Myocyte (in vitro differentiated cells): ENCODE data around the gene ABR. TPM values are rescaled to one million over a fixed set of nuclear protein-coding genes. Genes with fewer than 3 reads are reported as not detected.
A peak's percentile ranks its signal among the peaks of the same experiment; 100 is the strongest.
"Not testable (repeated sequence)": the region's sequence is repeated elsewhere in the genome, so short reads cannot be mapped to it uniquely, and the experiment has no call there.

ENCODE experiments used
- DNase-seq: peaks from one replicate; pipeline ENCODE4 v3.0.0-alpha.2; 2012; ENCODE audit warnings: low read depth
- total RNA-seq: library from RNA; depleted of rRNA; stranded (reverse); fragments of >200 nt; gene quantifications from 2 replicates; pipeline ENCODE4 v1.2.3, GENCODE V29; 2014

The ABR gene
- total RNA-seq, 1 donor from 2014 or later: 71.9 TPM

- DNase-seq: not testable (repeated sequence)
Measured at GRCh38 chr17:1073963-1074625, 105.7 kb downstream of the ABR start.

- DNase-seq: peak; percentile 86
Measured at GRCh38 chr17:1073241-1073962, 106.4 kb downstream of the ABR start.

DNA sequence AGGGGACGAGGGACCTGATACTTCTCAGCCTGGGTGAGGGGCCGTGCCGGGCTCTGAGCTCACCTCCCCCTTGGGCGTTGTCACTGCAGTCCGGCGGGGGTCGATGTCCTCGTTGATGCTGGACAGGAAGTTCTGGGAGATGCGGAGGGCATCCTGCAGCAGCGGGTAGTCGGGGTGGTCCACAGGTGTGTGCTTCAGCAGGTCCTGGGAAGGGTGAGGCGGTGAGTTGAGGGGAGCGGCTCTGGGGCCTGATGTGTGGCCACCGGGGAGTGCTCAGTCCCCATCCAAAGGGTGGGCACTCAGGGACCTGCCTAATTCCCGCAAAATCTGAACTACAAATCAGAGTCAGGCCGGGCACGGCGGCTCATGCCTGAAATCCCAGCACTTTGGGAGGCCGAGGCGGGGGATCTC lies 107.2 kb downstream of the ABR start:
- no peak for DNase-seq

- no peak for DNase-seq
Measured at GRCh38 chr17:1071103-1071825, 108.5 kb downstream of the ABR start.

DNA sequence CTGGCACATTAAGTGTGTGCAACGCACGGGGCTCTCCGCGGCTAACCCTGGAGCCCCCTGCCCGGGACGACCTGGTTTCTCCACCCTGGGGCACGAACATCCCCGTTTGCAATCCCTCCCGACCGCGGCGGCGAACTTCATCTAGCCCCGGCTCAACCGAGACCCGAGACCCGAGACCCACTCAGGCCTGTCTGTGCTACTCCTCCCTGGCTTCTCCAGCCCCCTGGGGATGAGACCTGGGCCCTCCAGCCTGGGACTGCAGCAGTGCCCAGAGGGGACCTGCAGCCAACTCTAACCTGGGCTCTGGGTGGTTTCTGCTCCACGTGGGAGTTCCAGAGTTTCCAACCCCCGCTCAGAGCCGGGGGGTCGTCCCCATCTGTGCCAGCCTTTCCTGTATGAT lies 109.4 kb downstream of the ABR start:
- no peak for DNase-seq

DNA sequence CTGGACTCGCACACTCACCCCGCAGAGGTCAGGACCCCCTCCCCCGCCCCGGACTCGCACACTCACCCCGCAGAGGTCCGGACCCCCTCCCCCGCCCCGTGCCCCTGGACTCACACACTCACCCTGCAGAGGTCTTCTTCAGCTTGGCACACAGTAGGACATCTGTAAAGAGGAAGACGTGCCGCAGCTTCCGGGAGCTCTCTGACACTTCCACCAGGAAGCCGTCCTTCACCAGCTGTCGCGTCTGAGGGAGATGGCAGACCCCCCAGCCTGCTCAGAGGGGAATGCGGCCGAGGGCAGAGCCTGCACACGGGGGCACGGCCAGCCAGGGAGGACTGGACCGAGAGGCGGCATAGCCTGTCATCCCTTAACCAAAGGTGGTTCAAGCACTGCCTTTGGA lies 109.9 kb downstream of the ABR start:
- DNase-seq: no peak

GRCh38 chr17:1068356-1068755 lies 111.4 kb downstream of the ABR start:
- no peak for DNase-seq

DNA sequence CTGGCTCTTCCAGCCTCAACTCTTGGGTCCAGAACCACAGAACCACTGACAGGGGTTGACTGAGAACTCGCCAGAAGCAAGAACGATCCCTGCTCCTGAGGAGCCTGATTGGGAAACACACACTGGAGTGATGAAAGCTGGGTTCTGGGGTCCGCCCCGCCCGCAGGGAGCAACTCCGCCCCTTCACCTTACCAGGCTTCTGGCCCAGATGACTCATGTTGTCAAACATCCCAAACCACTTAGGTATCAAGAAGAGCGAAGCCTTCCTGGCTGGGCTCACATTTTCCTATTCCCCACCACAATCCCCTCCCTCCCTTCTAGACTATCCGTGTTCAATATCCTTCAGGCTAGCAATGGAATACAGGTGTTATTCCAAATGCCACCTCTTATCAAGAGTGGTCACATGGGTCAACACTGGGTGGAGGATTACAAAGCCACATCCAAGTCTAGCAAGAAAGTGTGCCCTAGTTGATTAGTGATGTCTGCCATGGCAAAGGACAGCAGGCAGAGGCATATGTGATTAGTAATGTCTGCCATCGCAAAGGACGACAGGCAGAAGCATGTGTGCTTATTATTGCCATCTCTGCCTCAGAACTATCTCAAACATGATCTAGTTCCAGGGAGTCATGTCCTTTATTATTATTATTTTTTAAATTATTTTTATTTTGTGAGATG lies 112.4 kb downstream of the ABR start:
- no peak for DNase-seq

- DNase-seq: not testable (repeated sequence)
Measured at GRCh38 chr17:1065416-1065815, 114.4 kb downstream of the ABR start.

GRCh38 chr17:1060991-1061390 lies 118.8 kb downstream of the ABR start:
- peak; percentile 100 for DNase-seq

DNA sequence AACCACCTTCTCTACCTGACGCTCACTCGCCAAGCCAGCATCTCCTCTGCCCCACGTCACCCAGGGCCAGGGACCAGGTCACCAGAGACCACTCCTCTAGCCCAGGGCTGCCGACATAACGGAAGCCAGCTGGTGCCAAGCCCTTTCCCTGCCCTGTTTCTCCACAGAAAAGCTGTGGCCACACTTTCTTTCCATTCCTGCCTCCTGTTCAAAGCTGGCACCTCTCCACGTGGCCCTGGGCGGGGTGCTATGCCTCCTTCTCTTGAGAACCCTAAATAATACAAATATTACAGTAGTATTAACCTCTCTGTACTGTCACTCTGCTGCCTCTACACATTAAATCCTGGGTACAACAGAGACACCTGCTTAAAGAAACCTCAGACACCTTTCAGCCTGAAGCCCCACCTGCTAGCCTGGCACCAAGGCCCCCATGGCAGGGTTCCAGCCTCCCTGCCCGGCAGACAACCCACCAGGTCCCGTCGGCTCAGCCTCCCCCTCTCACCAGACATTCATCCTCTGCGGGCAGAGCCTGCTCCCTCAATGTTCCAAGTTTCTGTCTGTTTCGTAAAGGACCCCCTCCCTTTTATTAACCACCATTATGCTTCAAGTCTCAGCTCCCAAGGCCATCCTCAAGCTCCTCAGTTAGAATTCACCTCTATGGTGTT lies 120.5 kb downstream of the ABR start:
- peak; percentile 38 for DNase-seq

- DNase-seq: peak; percentile 43
Measured at GRCh38 chr17:1058423-1059130, 121.2 kb downstream of the ABR start.

- DNase-seq: no peak
Measured at GRCh38 chr17:1056761-1057160, 123.0 kb downstream of the ABR start.

DNA sequence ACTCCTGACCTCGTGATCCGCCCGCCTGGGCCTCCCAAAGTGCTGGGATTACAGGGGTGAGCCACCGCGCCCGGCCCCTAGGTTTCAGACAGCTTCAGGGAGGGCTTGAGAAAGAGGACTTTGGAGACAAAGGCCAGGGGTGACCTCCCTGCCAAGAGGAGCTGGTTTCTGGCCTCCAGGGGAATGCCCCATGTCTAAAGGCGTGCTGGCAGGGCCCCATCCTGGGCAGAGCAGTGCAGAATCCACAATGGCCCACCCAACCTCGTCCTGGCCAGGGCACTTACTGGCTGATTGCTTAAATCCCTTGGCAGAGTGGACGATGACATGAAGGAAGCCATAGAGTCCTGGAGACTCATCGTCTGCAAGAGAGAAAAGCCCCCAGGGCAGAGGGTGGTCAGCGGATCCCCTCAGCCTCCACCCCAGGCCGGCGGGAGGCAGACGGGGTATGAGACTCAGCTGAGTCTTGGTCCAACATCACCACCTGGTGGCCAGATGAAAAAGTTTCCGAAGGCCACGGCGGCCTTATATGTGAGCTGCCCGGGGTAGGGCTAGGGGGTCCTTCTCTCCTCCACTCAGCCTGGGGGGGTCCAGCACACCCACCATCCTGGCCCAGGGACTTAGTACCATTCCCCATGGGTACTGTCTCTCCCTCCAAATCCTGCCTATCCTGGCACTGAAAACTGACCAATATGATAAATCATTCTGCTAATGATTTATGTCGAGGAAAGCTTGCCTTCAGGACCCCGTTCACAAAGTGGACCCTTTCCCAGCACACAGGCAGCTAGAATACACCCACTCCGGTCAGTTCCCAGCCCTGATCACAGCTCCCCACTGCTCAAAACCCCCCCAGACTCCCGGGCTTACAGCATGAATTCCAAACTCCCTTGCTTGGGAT lies 123.8 kb downstream of the ABR start:
- peak; percentile 72 for DNase-seq

- no peak for DNase-seq
Measured at GRCh38 chr17:1055231-1055630, 124.5 kb downstream of the ABR start.

GRCh38 chr17:1054656-1055055 lies 125.1 kb downstream of the ABR start:
- DNase-seq: no peak

- no peak for DNase-seq
Measured at GRCh38 chr17:1053661-1054360, 126.0 kb downstream of the ABR start.

DNA sequence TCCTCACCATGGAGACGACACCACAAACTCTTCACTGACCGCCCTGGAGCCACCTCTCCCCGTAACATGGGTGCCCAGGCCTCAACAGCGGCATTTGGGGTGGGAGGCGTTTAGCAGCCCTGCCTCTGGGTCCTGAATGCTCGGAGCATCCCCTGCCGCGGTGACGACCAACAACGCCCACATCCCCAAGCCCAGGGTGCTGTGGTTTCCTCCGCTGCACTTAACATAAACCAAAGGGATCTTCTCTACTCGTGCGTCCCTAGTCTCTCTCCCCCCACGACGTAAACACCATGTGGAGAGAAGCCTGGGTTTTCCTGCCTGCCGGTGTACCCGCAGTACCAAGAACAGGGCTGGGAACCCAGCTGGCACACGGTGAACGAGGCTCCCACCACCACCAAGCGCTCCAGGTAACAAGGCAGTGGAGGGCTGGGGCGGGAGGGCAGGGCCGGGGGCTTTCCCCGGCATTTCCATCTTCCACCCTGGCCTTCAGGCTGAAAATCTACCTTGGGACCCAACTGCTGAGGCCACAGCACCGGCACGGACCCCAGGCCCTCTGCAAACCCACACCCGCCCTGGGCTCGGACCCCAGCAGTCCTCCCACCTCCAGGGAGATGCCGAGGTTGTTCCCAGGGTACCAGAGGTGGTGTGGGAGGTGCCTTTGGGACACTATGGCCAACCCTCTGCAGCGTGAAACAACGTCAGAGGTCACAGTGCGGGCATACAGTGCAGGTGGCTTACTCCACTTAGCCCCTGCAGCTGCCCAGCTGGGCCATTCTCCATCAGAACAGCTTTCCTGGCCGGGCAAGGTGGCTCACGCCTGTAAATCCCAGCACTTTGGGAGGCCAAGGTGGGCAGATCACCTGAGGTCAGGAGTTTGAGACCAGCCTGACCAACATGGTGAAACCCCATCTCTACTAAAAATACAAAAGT lies 128.5 kb downstream of the ABR start:
- no peak for DNase-seq
